HG02852 (cell line): ENCODE results near the gene IRX4.

Experiments
- ATAC-seq: cut with Tn5 transposase; IDR thresholded peaks from one replicate; pipeline ENCODE4 v1.9.1; 2021; ENCODE audit warnings: mild to moderate bottlenecking, moderate library complexity; ENCODE audit not compliant: unreplicated experiment

The IRX4 gene

GRCh38 chr5:1882337-1883119, at the start of gene IRX4:
Gene IRX4, minus strand, starts transcription at chr5:1882925. Its CDS starts 278 bp downstream, at chr5:1882647.
- no peak for ATAC-seq

GRCh38 chr5:1931604-1932231, 49.0 kb upstream of the IRX4 start:
- ATAC-seq: no peak

- ATAC-seq: no peak
These were observed 48.3 kb upstream of the IRX4 start for GRCh38 chr5:1930880-1931603.

GRCh38 chr5:1930501-1930879, 47.8 kb upstream of the IRX4 start:
- no peak for ATAC-seq

GRCh38 chr5:1929108-1929991, 46.6 kb upstream of the IRX4 start:
- no peak for ATAC-seq

- no peak for ATAC-seq
These were observed 44.0 kb upstream of the IRX4 start for GRCh38 chr5:1926471-1927341.

- no peak for ATAC-seq
These were observed 43.3 kb upstream of the IRX4 start for GRCh38 chr5:1926071-1926440.

- ATAC-seq: no peak
These were observed 42.7 kb upstream of the IRX4 start for GRCh38 chr5:1925111-1926070.

- ATAC-seq: no peak
These were observed 41.0 kb upstream of the IRX4 start for GRCh38 chr5:1923766-1924165.

- no peak for ATAC-seq
These were observed 40.6 kb upstream of the IRX4 start for GRCh38 chr5:1923341-1923740.

- no peak for ATAC-seq
These were observed 39.0 kb upstream of the IRX4 start for GRCh38 chr5:1921711-1922110.

GRCh38 chr5:1919750-1920149, 37.0 kb upstream of the IRX4 start:
- no peak for ATAC-seq

GRCh38 chr5:1919209-1919566, 36.5 kb upstream of the IRX4 start:
- ATAC-seq: no peak

- no peak for ATAC-seq
These were observed 35.9 kb upstream of the IRX4 start for GRCh38 chr5:1918488-1919208.

GRCh38 chr5:1917830-1918487, 35.2 kb upstream of the IRX4 start:
- no peak for ATAC-seq

- ATAC-seq: no peak
These were observed 33.6 kb upstream of the IRX4 start for GRCh38 chr5:1916041-1917001.

GRCh38 chr5:1915316-1915715, 32.6 kb upstream of the IRX4 start:
- no peak for ATAC-seq
